DND-41 (cell line): ENCODE results near the gene NEGR1.

Experiments
- ATAC-seq: fragments of 200-7000 bp; cut with Tn5 transposase; 3 replicates; pipeline ENCODE4 v1.9.1; 2021; ENCODE audit warnings: low read depth; ENCODE audit not compliant: insufficient read depth
- DNase-seq: peaks from one replicate; pipeline ENCODE4 v3.0.0-alpha.2; 2020
- H2AFZ ChIP-seq: 2 replicates; pipeline ENCODE4 v1.6.0; 2012; ENCODE audit warnings: low read depth, low read length
- H3K27ac ChIP-seq: 2 replicates; pipeline ENCODE4 v1.5.1; 2012; ENCODE audit warnings: low read length, inconsistent platforms
- H3K27me3 ChIP-seq: fragments of 200-600 bp; sonication (generic); 2 replicates; pipeline ENCODE4 v1.6.0; 2012; ENCODE audit warnings: low read length, mild to moderate bottlenecking, inconsistent platforms; ENCODE audit not compliant: insufficient read depth, poor library complexity
- H3K36me3 ChIP-seq: 2 replicates; pipeline ENCODE4 v1.5.1; 2012; ENCODE audit warnings: low read length, inconsistent platforms; ENCODE audit not compliant: insufficient read depth
- H3K4me1 ChIP-seq: 2 replicates; pipeline ENCODE4 v1.5.1; 2012; ENCODE audit warnings: mild to moderate bottlenecking, low read length; ENCODE audit not compliant: insufficient read depth
- H3K4me2 ChIP-seq: 2 replicates; pipeline ENCODE4 v1.6.0; 2012; ENCODE audit warnings: mild to moderate bottlenecking, moderate library complexity, low read length, inconsistent platforms; ENCODE audit not compliant: insufficient read depth
- H3K4me3 ChIP-seq, 2 experiments: fragments of 200-600 bp in 1 of 2; shearing (Covaris generic) in 1 of 2; 2 replicates each; pipeline ENCODE4 v1.5.1; 2012 to 2016; ENCODE audit warnings: inconsistent platforms in 2 of 2, low read length in 2 of 2, mild to moderate bottlenecking in 2 of 2, low read depth in 1 of 2, moderate library complexity in 1 of 2
- H3K79me2 ChIP-seq: 2 replicates; pipeline ENCODE4 v1.6.0; 2012; ENCODE audit warnings: low read length, inconsistent platforms; ENCODE audit not compliant: insufficient read depth
- H3K9ac ChIP-seq: 2 replicates; pipeline ENCODE4 v1.6.0; 2012; ENCODE audit warnings: low read depth, mild to moderate bottlenecking, inconsistent platforms, low read length, moderate library complexity
- H3K9me3 ChIP-seq: 2 replicates; pipeline ENCODE4 v1.5.1; 2012; ENCODE audit warnings: low read length, moderate library complexity, mild to moderate bottlenecking, inconsistent platforms; ENCODE audit not compliant: insufficient read depth, severe bottlenecking
- H4K20me1 ChIP-seq: 2 replicates; pipeline ENCODE4 v1.6.0; 2012; ENCODE audit warnings: low read length; ENCODE audit not compliant: insufficient read depth
- EZH2 ChIP-seq: IDR thresholded peaks from 3 replicates; pipeline ENCODE4 v1.6.1; 2012; ENCODE audit warnings: borderline replicate concordance, low read depth, mild to moderate bottlenecking, moderate library complexity, low read length, inconsistent platforms; ENCODE audit not compliant: severe bottlenecking
- TF ChIP-seq, protein P1 (sequence below): IDR thresholded peaks from 2 replicates; pipeline ENCODE4 v1.5.1; 2012; ENCODE audit warnings: borderline replicate concordance, low read length, moderate library complexity, mild to moderate bottlenecking; ENCODE audit not compliant: poor library complexity, severe bottlenecking; ENCODE audit errors: extremely low read depth

The NEGR1 gene

DNA sequence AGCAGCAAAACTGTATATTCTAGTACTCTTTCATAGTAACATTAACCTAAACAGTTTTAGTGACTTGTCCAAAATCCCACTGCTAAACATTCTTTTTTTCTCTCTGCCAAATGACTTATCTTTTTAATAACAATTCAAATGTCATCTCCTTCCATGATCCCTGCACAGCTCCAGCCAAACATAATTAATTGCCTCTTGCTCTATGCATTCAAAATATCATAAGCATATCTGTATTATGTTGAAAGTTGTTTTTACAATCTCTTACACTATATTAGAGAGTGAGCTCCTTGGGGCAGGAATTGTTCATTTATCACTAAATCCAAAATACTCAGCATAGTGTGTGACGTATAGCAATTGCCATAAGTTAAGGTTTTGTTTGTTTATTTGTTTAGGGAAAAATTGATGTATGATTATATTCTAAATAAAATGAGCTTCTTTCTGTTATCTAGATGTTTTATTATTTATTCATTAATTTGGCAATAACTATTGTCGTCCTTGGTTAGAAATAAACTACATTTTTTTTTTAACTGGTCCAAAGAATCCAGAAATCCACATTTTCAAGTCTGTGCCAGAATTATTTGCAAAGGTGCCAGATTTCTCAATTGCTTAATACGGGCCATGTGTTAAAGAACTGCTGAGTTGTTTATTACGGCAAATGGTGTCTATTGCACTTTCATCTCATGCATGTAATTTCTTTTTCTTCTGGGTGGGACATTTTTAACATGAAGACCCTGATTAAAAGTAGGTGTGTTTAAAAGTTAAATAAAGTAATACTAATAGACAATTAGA is 624.3 kb downstream of the NEGR1 start:
- no peak overlapping the region for H3K4me3 ChIP-seq
- H3K27me3 ChIP-seq: no peaks in the 10 kb centered on the region
- no peak overlapping the region for H2AFZ ChIP-seq
- H3K36me3 ChIP-seq: no peaks in the 10 kb centered on the region
- DNase-seq (no peak), ATAC-seq (no peak)
- TF ChIP-seq, protein P1, sequence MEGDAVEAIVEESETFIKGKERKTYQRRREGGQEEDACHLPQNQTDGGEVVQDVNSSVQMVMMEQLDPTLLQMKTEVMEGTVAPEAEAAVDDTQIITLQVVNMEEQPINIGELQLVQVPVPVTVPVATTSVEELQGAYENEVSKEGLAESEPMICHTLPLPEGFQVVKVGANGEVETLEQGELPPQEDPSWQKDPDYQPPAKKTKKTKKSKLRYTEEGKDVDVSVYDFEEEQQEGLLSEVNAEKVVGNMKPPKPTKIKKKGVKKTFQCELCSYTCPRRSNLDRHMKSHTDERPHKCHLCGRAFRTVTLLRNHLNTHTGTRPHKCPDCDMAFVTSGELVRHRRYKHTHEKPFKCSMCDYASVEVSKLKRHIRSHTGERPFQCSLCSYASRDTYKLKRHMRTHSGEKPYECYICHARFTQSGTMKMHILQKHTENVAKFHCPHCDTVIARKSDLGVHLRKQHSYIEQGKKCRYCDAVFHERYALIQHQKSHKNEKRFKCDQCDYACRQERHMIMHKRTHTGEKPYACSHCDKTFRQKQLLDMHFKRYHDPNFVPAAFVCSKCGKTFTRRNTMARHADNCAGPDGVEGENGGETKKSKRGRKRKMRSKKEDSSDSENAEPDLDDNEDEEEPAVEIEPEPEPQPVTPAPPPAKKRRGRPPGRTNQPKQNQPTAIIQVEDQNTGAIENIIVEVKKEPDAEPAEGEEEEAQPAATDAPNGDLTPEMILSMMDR: no peak
- no peak for TF ChIP-seq EZH2
- no peak overlapping the region for H3K27ac ChIP-seq
- no peaks in the 10 kb centered on the region for H4K20me1 ChIP-seq
- no peak overlapping the region for H3K9ac ChIP-seq
- no peak overlapping the region for H3K4me2 ChIP-seq
- H3K79me2 ChIP-seq: no peaks in the 10 kb centered on the region
- H3K4me1 ChIP-seq: no peaks in the 10 kb centered on the region
- no peaks in the 10 kb centered on the region for H3K9me3 ChIP-seq

DNA sequence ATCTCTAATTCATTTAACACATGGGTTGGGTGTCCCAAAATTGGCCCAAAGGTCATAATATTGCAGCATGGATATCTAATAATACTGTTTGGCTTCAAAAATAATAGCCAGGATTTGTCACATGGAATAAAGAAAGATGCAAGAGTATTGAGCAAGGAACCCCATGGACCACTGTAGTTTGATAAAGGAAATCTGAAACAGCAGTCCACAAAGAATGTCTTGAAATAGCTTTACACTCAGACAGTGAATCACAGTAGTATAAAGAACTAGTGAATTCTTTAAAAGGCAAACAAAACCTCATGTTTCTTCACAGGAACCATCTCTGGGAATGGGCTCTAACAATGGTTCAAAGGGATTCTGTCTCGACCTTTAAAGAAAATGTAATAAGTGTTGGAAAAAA is 625.4 kb downstream of the NEGR1 start:
- Histone ChIP-seq H4K20me1 (no peaks in the 10 kb centered on the region), H3K27ac (no peak overlapping the region), H2AFZ (no peak overlapping the region), H3K79me2 (no peaks in the 10 kb centered on the region), H3K9me3 (no peaks in the 10 kb centered on the region), H3K36me3 (no peaks in the 10 kb centered on the region), H3K4me2 (no peak overlapping the region), H3K4me1 (no peaks in the 10 kb centered on the region), H3K4me3 (no peak overlapping the region), H3K27me3 (no peaks in the 10 kb centered on the region), H3K9ac (no peak overlapping the region)
- DNase-seq: no peak
- TF ChIP-seq, protein P1: no peak
- no peak for TF ChIP-seq EZH2
- no peak for ATAC-seq

DNA sequence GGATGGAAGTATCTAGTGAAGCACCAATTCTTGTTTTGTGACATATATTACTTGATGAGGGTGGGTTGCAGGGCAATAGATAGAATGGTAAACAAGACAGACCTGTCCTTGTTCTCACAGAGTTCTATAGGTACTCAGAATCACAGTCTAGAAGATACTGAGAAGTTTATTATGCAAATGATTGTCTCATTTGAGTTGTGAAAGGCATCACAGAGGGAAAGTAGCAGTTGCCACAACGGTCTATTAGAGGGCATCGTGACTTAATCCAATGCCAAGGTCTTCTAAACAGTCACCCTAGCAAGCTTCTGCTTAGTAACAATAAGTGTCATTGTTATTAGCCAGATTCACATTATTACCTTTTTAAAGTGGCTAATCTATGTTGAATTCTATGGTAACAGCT is 626.7 kb downstream of the NEGR1 start:
- no peaks in the 10 kb centered on the region for H3K9me3 ChIP-seq
- no peaks in the 10 kb centered on the region for H3K4me1 ChIP-seq
- H3K4me3 ChIP-seq: no peak overlapping the region
- no peak overlapping the region for H3K27ac ChIP-seq
- H3K36me3 ChIP-seq: no peaks in the 10 kb centered on the region
- H3K9ac ChIP-seq: no peak overlapping the region
- TF ChIP-seq EZH2: no peak
- TF ChIP-seq, protein P1: no peak
- ATAC-seq (no peak), DNase-seq (no peak)
- no peaks in the 10 kb centered on the region for H4K20me1 ChIP-seq
- no peaks in the 10 kb centered on the region for H3K79me2 ChIP-seq
- no peaks in the 10 kb centered on the region for H3K27me3 ChIP-seq
- no peak overlapping the region for H3K4me2 ChIP-seq
- no peak overlapping the region for H2AFZ ChIP-seq
